HCT116 (cell line): ENCODE results near the gene DOC2A.

ENCODE experiments used
- CEBPB ChIP-seq: IDR thresholded peaks from 2 replicates; pipeline ENCODE4 v1.6.1; 2012; ENCODE audit warnings: low read depth
- EGR1 ChIP-seq: IDR thresholded peaks from 2 replicates; pipeline ENCODE4 v1.6.1; 2012; ENCODE audit warnings: low read depth
- EZH2 ChIP-seq: fragments of 200-600 bp; sonication (generic); IDR thresholded peaks from 2 replicates; pipeline ENCODE4 v1.6.1; 2017; ENCODE audit warnings: antibody characterized with exemption, mixed run types
- POLR2AphosphoS5 ChIP-seq: IDR thresholded peaks from 2 replicates; pipeline ENCODE4 v1.6.1; 2011; ENCODE audit warnings: mild to moderate bottlenecking, low read depth, low read length, moderate library complexity
- SP1 ChIP-seq: IDR thresholded peaks from 2 replicates; pipeline ENCODE4 v1.6.1; 2012; ENCODE audit warnings: low read depth
- YY1 ChIP-seq: IDR thresholded peaks from 2 replicates; pipeline ENCODE4 v1.6.1; 2011; ENCODE audit warnings: low read length, low read depth, moderate library complexity, mild to moderate bottlenecking; ENCODE audit not compliant: insufficient replicate concordance; ENCODE audit errors: extremely low read depth
- ZNF274 ChIP-seq: fragments of 200-500 bp; sonication (Bioruptor generic); IDR thresholded peaks from 2 replicates; pipeline ENCODE4 v1.6.1; 2014; ENCODE audit warnings: mild to moderate bottlenecking, low read depth, low read length, inconsistent platforms
- TF ChIP-seq, protein P1 (sequence below), 3 experiments: fragments of 200-600 bp in 1 of 3; sonication (generic) in 1 of 3; IDR thresholded peaks in 2 of 3; conservative IDR thresholded peaks in 1 of 3; 2 replicates each; pipeline ENCODE4 v1.5.1; 2012 to 2017; ENCODE audit warnings: low read depth in 2 of 3, low read length in 2 of 3, antibody characterized with exemption in 1 of 3, borderline replicate concordance in 1 of 3, control low read depth in 1 of 3, mild to moderate bottlenecking in 1 of 3, mixed read lengths in 1 of 3, mixed run types in 1 of 3, moderate library complexity in 1 of 3; ENCODE audit not compliant: insufficient read depth in 1 of 3
- TF ChIP-seq, protein P2 (sequence below): IDR thresholded peaks from 2 replicates; pipeline ENCODE4 v1.6.1; 2012
- TF ChIP-seq, protein P3 (sequence below): IDR thresholded peaks from 2 replicates; pipeline ENCODE4 v1.6.1; 2012; ENCODE audit warnings: low read depth
- TF ChIP-seq, protein P4 (sequence below): IDR thresholded peaks from 2 replicates; pipeline ENCODE4 v1.6.1; 2011; ENCODE audit warnings: mild to moderate bottlenecking, low read length, moderate library complexity; ENCODE audit not compliant: insufficient replicate concordance; ENCODE audit errors: extremely low read depth

DNA sequence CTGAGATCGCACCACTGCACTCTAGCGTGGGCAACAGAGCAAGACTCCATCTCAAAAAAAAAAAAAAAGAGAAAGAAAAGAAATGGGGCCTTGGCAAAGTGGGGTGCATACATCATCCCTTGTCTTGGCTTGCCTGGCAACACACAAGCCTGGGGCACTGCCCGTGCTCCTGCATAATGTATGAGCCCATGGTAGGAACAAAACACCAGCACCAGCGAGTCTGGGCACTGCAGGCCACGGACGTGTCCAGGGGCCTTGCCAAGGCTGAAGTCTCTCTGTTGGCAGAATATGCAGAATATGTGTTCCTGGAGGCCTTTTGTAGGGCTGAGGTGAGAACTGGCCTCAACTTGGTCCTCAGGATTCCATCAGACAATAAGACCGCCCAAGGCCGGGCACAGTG lies 39.0 kb upstream of the DOC2A start:
- no peak for TF ChIP-seq CEBPB
- TF ChIP-seq POLR2AphosphoS5 = no peak
- TF ChIP-seq, protein P1, sequence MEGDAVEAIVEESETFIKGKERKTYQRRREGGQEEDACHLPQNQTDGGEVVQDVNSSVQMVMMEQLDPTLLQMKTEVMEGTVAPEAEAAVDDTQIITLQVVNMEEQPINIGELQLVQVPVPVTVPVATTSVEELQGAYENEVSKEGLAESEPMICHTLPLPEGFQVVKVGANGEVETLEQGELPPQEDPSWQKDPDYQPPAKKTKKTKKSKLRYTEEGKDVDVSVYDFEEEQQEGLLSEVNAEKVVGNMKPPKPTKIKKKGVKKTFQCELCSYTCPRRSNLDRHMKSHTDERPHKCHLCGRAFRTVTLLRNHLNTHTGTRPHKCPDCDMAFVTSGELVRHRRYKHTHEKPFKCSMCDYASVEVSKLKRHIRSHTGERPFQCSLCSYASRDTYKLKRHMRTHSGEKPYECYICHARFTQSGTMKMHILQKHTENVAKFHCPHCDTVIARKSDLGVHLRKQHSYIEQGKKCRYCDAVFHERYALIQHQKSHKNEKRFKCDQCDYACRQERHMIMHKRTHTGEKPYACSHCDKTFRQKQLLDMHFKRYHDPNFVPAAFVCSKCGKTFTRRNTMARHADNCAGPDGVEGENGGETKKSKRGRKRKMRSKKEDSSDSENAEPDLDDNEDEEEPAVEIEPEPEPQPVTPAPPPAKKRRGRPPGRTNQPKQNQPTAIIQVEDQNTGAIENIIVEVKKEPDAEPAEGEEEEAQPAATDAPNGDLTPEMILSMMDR (IDR thresholded peaks at IDR 0.05 in 2 of 3, conservative IDR thresholded peaks at IDR 0.05 in 1 of 3; ENCODE audit: borderline replicate concordance in 1 of 3, insufficient read depth in 1 of 3, low read depth in 2 of 3, low read length in 2 of 3) = no peak
- TF ChIP-seq, protein P2, sequence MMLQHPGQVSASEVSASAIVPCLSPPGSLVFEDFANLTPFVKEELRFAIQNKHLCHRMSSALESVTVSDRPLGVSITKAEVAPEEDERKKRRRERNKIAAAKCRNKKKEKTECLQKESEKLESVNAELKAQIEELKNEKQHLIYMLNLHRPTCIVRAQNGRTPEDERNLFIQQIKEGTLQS = no peak
- TF ChIP-seq ZNF274 = no peak
- TF ChIP-seq YY1 = no peak
- TF ChIP-seq, protein P3, sequence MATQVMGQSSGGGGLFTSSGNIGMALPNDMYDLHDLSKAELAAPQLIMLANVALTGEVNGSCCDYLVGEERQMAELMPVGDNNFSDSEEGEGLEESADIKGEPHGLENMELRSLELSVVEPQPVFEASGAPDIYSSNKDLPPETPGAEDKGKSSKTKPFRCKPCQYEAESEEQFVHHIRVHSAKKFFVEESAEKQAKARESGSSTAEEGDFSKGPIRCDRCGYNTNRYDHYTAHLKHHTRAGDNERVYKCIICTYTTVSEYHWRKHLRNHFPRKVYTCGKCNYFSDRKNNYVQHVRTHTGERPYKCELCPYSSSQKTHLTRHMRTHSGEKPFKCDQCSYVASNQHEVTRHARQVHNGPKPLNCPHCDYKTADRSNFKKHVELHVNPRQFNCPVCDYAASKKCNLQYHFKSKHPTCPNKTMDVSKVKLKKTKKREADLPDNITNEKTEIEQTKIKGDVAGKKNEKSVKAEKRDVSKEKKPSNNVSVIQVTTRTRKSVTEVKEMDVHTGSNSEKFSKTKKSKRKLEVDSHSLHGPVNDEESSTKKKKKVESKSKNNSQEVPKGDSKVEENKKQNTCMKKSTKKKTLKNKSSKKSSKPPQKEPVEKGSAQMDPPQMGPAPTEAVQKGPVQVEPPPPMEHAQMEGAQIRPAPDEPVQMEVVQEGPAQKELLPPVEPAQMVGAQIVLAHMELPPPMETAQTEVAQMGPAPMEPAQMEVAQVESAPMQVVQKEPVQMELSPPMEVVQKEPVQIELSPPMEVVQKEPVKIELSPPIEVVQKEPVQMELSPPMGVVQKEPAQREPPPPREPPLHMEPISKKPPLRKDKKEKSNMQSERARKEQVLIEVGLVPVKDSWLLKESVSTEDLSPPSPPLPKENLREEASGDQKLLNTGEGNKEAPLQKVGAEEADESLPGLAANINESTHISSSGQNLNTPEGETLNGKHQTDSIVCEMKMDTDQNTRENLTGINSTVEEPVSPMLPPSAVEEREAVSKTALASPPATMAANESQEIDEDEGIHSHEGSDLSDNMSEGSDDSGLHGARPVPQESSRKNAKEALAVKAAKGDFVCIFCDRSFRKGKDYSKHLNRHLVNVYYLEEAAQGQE = no peak
- no peak for TF ChIP-seq SP1
- no peak for TF ChIP-seq EZH2
- TF ChIP-seq EGR1 = no peak
- TF ChIP-seq, protein P4, sequence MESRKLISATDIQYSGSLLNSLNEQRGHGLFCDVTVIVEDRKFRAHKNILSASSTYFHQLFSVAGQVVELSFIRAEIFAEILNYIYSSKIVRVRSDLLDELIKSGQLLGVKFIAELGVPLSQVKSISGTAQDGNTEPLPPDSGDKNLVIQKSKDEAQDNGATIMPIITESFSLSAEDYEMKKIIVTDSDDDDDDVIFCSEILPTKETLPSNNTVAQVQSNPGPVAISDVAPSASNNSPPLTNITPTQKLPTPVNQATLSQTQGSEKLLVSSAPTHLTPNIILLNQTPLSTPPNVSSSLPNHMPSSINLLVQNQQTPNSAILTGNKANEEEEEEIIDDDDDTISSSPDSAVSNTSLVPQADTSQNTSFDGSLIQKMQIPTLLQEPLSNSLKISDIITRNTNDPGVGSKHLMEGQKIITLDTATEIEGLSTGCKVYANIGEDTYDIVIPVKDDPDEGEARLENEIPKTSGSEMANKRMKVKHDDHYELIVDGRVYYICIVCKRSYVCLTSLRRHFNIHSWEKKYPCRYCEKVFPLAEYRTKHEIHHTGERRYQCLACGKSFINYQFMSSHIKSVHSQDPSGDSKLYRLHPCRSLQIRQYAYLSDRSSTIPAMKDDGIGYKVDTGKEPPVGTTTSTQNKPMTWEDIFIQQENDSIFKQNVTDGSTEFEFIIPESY = no peak
